Measurements from ENCODE around the gene NIM1K. TPM values are rescaled to one million over a fixed set of nuclear protein-coding genes. Genes with fewer than 3 reads are reported as not detected.

The NIM1K gene
- total RNA-seq, 1 donor from 2014 or later = not detected

DNA sequence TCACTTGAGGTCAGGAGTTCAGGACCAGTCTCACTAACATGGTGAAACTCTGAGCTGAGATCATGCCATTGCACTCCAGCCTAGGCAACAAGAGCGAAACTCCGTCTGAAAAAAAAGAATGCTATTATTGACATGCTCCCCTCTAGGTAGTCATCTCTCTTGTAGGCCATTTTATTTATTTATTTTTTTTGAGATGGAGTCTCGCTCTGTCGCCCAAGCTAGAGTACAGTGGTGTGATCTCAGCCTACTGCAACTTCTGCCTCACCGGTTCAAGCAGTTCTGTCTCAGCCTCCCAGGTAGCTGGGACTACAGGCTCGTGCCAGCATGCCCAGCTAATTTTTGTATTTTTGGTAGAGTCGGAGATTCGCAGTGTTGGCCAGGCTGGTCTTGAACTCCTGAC, 20.6 kb upstream of the NIM1K start:
- Histone ChIP-seq H3K9me3 (no peaks in the 10 kb centered on the region), H3K27me3 (no peaks in the 10 kb centered on the region), H3K36me3 (peaks cover 0 to 25% of the 10 kb centered on the region in 2 donors), H3K4me1 (no peaks in the 10 kb centered on the region), H3K4me3 (no peak overlapping the region), H3K27ac (no peak overlapping the region)
- intact Hi-C loops (cut with DNase I) = no loop called here
- DNase-seq (ENCODE audit: extremely low spot score in 2 of 2) = no peak
- TF ChIP-seq POLR2AphosphoS5 (IDR thresholded peaks at IDR 0.05; ENCODE audit: insufficient read depth in 1 of 2, low read depth in 1 of 2) (no peak), POLR2A (IDR thresholded peaks at IDR 0.05) (no peak), CTCF (IDR thresholded peaks at IDR 0.05) (no peak)

- Histone ChIP-seq H3K9me3 (no peaks in the 10 kb centered on the region), H3K36me3 (peaks cover 0 to 25% of the 10 kb centered on the region in 2 donors), H3K27ac (no peak overlapping the region), H3K27me3 (no peaks in the 10 kb centered on the region), H3K4me1 (no peaks in the 10 kb centered on the region), H3K4me3 (no peak overlapping the region)
- TF ChIP-seq POLR2A (IDR thresholded peaks at IDR 0.05) (no peak), CTCF (IDR thresholded peaks at IDR 0.05) (no peak), POLR2AphosphoS5 (IDR thresholded peaks at IDR 0.05; ENCODE audit: insufficient read depth in 1 of 2, low read depth in 1 of 2) (no peak)
- no peak for DNase-seq (ENCODE audit: extremely low spot score in 2 of 2)
- intact Hi-C loops (cut with DNase I) = no loop called here
Observed at GRCh38 chr5:43171926-43172325, 20.1 kb upstream of the NIM1K start.

GRCh38 chr5:43172779-43173178, 19.2 kb upstream of the NIM1K start:
- Histone ChIP-seq H3K4me1 (no peaks in the 10 kb centered on the region), H3K4me3 (no peak overlapping the region), H3K27me3 (no peaks in the 10 kb centered on the region), H3K36me3 (peaks cover 0 to 18% of the 10 kb centered on the region in 2 donors), H3K9me3 (no peaks in the 10 kb centered on the region), H3K27ac (no peak overlapping the region)
- no peak for DNase-seq (ENCODE audit: extremely low spot score in 2 of 2)
- TF ChIP-seq POLR2A (IDR thresholded peaks at IDR 0.05) = no peak
- TF ChIP-seq POLR2AphosphoS5 (IDR thresholded peaks at IDR 0.05; ENCODE audit: insufficient read depth in 1 of 2, low read depth in 1 of 2) = no peak
- no peak for TF ChIP-seq CTCF (IDR thresholded peaks at IDR 0.05)
- intact Hi-C loops (cut with DNase I) = no loop called here

GRCh38 chr5:43174586-43174985, 17.4 kb upstream of the NIM1K start:
- Histone ChIP-seq H3K27me3 (no peaks in the 10 kb centered on the region), H3K27ac (no peak overlapping the region), H3K36me3 (peaks cover 0 to 14% of the 10 kb centered on the region in 2 donors), H3K4me1 (no peaks in the 10 kb centered on the region), H3K4me3 (no peak overlapping the region), H3K9me3 (no peaks in the 10 kb centered on the region)
- TF ChIP-seq POLR2A (IDR thresholded peaks at IDR 0.05) = no peak
- TF ChIP-seq CTCF (IDR thresholded peaks at IDR 0.05) = no peak
- no peak for TF ChIP-seq POLR2AphosphoS5 (IDR thresholded peaks at IDR 0.05; ENCODE audit: insufficient read depth in 1 of 2, low read depth in 1 of 2)
- no peak for DNase-seq (ENCODE audit: extremely low spot score in 2 of 2)
- intact Hi-C loops (cut with DNase I) = no loop called here

DNA sequence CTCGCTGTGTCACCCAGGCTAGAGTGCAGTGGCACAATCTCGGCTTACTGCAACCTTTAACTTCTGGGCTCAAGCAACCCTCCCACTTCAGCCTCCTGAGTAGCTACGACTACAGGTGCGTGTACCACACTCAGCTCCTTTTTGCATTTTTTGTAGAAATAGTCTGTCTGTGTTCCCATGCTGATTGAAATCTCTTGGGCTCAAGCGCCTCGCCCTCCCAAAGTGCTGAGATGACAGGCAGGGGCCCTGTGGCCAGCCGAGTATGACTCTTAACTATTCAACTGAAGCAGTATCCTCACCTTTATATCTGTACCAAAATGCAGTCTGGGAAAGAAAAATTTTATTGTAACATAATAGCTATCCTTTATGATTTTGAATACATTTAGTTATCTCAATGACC, 12.2 kb upstream of the NIM1K start:
- TF ChIP-seq CTCF (IDR thresholded peaks at IDR 0.05) (no peak), POLR2AphosphoS5 (IDR thresholded peaks at IDR 0.05; ENCODE audit: insufficient read depth in 1 of 2, low read depth in 1 of 2) (no peak), POLR2A (IDR thresholded peaks at IDR 0.05) (no peak)
- no peaks in the 10 kb centered on the region for H3K27me3 ChIP-seq
- H3K9me3 ChIP-seq = no peaks in the 10 kb centered on the region
- H3K36me3 ChIP-seq = no peaks in the 10 kb centered on the region
- no peak for DNase-seq (ENCODE audit: extremely low spot score in 2 of 2)
- H3K4me1 ChIP-seq = no peaks in the 10 kb centered on the region
- intact Hi-C loops (cut with DNase I) = no loop called here
- no peak overlapping the region for H3K27ac ChIP-seq
- no peak overlapping the region for H3K4me3 ChIP-seq

Measured in vagina (tissue), 2 donors.